K562 (cell line): ENCODE measurements around the gene PACS1. TPM values are rescaled to one million over a fixed set of nuclear protein-coding genes. Genes with fewer than 3 reads are reported as not detected.
A peak's percentile ranks its signal among the peaks of the same experiment; 100 is the strongest.

Source experiments
- ATF7 ChIP-seq: fragments of 450-650 bp; IDR thresholded peaks from 2 replicates; pipeline ENCODE4 v1.7.1; 2014; ENCODE audit warnings: mild to moderate bottlenecking, moderate library complexity
- CHD2 ChIP-seq: IDR thresholded peaks from 2 replicates; pipeline ENCODE4 v1.6.1; 2011; ENCODE audit warnings: low read depth, low read length
- E2F4 ChIP-seq: sonication (generic); formaldehyde crosslinking; IDR thresholded peaks from 2 replicates; pipeline ENCODE4 v1.8.0; 2022; ENCODE audit warnings: mild to moderate bottlenecking, low read depth, missing genetic modification reagents
- ETS1 ChIP-seq: conservative IDR thresholded peaks from 2 replicates; pipeline ENCODE4 v1.6.1; 2011; ENCODE audit warnings: low read depth, mild to moderate bottlenecking, low read length; ENCODE audit not compliant: control insufficient read depth
- HDAC6 ChIP-seq: IDR thresholded peaks from 2 replicates; pipeline ENCODE4 v1.6.1; 2012; ENCODE audit warnings: low read depth, mild to moderate bottlenecking, control low read depth, inconsistent platforms, low read length, moderate library complexity
- MECOM ChIP-seq: fragments of 250-450 bp; sonication (Bioruptor Pico); IDR thresholded peaks from 2 replicates; pipeline ENCODE4 v1.8.0; 2022; ENCODE audit warnings: inconsistent platforms
- PCBP1 ChIP-seq: fragments of 200-400 bp; formaldehyde crosslinking; IDR thresholded peaks from 2 replicates; pipeline ENCODE4 v1.6.1; 2018; ENCODE audit warnings: mild to moderate bottlenecking, low read depth, low read length; ENCODE audit not compliant: poor library complexity, severe bottlenecking
- POLR2AphosphoS5 ChIP-seq: IDR thresholded peaks from 2 replicates; pipeline ENCODE4 v1.6.1; 2011; ENCODE audit warnings: mild to moderate bottlenecking, low read depth, low read length, moderate library complexity; ENCODE audit not compliant: control insufficient read depth, insufficient read depth
- RB1 ChIP-seq: fragments of 450-650 bp; IDR thresholded peaks from 2 replicates; pipeline ENCODE4 v1.6.1; 2017; ENCODE audit warnings: low read depth, mild to moderate bottlenecking
- RBM22 ChIP-seq: fragments of 200-400 bp; formaldehyde crosslinking; IDR thresholded peaks from 2 replicates; pipeline ENCODE4 v1.6.1; 2018; ENCODE audit warnings: low read length, low read depth; ENCODE audit not compliant: poor library complexity, severe bottlenecking
- REST ChIP-seq, 2 experiments: fragments of 450-650 bp; formaldehyde crosslinking in 1 of 2; IDR thresholded peaks; 2 replicates each; pipeline versions ENCODE4 v1.4.0 to v1.6.1; 2014 to 2020; ENCODE audit warnings: mild to moderate bottlenecking in 2 of 2, borderline replicate concordance in 1 of 2, low read depth in 1 of 2
- polyA plus RNA-seq, 8 experiments: library from polyadenylated mRNA; depleted of rRNA in 4 of 8; stranded (reverse) in 5 of 8; unstranded in 3 of 8; fragments of >200 nt; fragmentation: Nextera tagmentation in 2 of 8; fragmentation: Illumina TruSeq in 1 of 8; extraction: Ambion mirVana in 2 of 8; extraction: Trizol in 1 of 8; gene quantifications; 2 replicates each; pipeline versions ENCODE4 v1.2.1 to v1.2.3, GENCODE V29; 2011 to 2014; ENCODE audit warnings: inconsistent platforms in 1 of 8, missing spikeins in 1 of 8
- total RNA-seq, 7 experiments: library from RNA; depleted of rRNA in 6 of 7; stranded (reverse); fragments of >200 nt in 6 of 7; fragmentation: Illumina TruSeq in 2 of 7; extraction: Trizol in 2 of 7; gene quantifications; 2 replicates each; pipeline versions ENCODE4 v1.2.1 to v1.2.3, GENCODE V29; 2011 to 2021; ENCODE audit warnings: low replicate concordance in 1 of 7

PACS1 gene
- total and polyA plus RNA-seq, 9 of the 15 experiments (the other 6 are each of a cell fraction or from before 2014, with no cell fraction given), result 0.34 to 28.1 (median 8.5) TPM

DNA sequence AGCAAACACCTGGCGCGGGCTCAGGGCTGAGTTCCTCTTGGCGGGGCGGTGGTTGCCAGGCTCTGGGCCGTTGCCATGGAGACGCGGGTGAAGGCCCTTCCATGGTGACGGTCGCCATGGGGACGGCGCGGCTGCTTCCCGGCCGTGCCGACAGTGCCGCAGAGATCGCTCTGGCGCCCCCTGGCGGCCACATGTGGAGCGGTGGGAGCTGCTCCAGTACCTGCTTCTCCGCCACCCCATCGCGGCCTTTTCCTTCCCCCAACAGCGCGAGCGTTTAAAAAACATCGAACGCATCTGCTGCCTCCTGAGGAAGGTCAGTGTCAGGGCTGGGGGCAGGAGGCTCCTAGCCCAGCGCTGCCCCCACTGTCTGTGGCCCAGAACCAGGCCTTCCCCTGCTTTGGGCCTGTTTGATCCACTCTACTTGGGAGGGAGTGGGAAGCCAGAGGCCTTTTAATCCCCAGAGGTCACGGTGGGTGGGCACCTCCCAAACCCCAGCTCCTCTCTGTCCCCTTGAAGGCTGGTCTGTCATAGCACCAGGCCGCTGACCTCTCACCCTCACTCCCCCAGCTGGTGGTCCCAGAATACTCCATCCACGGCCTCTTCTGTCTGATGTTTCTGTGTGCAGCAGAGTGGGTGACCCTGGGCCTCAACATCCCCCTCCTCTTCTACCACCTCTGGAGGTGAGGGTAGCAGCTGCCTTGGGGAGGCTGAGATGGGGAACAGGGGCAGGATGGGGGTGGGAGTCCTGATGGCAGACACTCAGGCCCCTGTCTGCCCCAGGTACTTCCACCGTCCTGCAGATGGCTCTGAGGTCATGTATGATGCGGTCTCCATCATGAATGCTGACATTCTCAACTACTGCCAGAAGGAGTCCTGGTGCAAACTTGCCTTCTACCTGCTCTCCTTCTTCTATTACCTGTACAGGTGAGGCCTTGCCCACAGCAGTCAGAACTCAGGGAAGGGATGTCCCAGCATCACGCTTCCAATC is 212.7 kb downstream of the PACS1 start (continued):
- TF ChIP-seq E2F4 (CRISPR knock-in tag), result no peak
- TF ChIP-seq RB1, result peak; percentile 94
- TF ChIP-seq RBM22, result peak; percentile 100
- peak; percentile 31; the same call in 1 of the 2 replicates for TF ChIP-seq POLR2AphosphoS5
- TF ChIP-seq ETS1, result peak; percentile 57; the same call in 1 of the 2 replicates
- no peak for TF ChIP-seq MECOM (CRISPR knock-in tag)
- TF ChIP-seq ATF7, result peak; percentile 61
- peak; percentile 88 for TF ChIP-seq PCBP1
- peak; percentile 68 for TF ChIP-seq REST (IDR thresholded peaks at IDR 0.05; ENCODE audit: borderline replicate concordance)
- TF ChIP-seq REST (CRISPR knock-in tag; IDR thresholded peaks at IDR 0.05; ENCODE audit: low read depth), result peak; percentile 81
- 0 out of 2 replicates have a peak, but pooled peaks have one; percentile 69 for TF ChIP-seq HDAC6
- TF ChIP-seq CHD2, result peak; percentile 33; the same call in 1 of the 2 replicates
